ENCODE measurements around the gene PNLIPRP1. TPM values are rescaled to one million over a fixed set of nuclear protein-coding genes. Genes with fewer than 3 reads are reported as not detected.

Gene PNLIPRP1
- total and polyA plus RNA-seq, 8 donors, result 3,212 to 8,927 (median 4,675) TPM

DNA sequence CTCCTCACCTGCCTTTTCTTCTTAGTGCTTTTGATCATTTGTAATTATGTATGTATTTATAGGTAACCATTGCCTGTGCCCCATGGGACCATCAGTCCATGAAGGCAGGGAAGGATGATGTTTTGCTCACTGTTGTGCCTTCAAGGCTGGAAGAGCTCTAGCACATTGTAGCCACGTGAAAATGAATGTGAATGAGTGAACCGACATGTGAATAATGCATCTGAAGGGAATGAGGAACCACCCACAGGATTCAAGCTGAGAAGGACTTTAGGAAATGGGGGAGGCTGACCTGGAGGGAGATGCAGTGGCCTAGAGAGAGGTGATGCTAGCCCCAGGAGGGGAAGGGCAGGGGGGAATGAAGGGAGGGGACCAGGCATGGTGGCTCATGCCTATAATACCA is 24.0 kb downstream of the PNLIPRP1 start:
- H3K4me1 ChIP-seq, result peaks cover 3 to 31% (median 4%) of the 10 kb centered on the region in 3 donors
- peak overlapping the region; percentile 57 to 93 (median 78) for H3K27ac ChIP-seq
- TF ChIP-seq, protein P1, sequence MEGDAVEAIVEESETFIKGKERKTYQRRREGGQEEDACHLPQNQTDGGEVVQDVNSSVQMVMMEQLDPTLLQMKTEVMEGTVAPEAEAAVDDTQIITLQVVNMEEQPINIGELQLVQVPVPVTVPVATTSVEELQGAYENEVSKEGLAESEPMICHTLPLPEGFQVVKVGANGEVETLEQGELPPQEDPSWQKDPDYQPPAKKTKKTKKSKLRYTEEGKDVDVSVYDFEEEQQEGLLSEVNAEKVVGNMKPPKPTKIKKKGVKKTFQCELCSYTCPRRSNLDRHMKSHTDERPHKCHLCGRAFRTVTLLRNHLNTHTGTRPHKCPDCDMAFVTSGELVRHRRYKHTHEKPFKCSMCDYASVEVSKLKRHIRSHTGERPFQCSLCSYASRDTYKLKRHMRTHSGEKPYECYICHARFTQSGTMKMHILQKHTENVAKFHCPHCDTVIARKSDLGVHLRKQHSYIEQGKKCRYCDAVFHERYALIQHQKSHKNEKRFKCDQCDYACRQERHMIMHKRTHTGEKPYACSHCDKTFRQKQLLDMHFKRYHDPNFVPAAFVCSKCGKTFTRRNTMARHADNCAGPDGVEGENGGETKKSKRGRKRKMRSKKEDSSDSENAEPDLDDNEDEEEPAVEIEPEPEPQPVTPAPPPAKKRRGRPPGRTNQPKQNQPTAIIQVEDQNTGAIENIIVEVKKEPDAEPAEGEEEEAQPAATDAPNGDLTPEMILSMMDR (IDR thresholded peaks at IDR 0.05), result no peak
- H3K4me3 ChIP-seq, result peak overlapping the region in 3 of 4 donors; percentile 16 to 39 (median 29)
- no peaks in the 10 kb centered on the region for H3K36me3 ChIP-seq
- peak in 3 of 6 donors; percentile 34 to 42 (median 34) for DNase-seq
- no peaks in the 10 kb centered on the region for H3K9me3 ChIP-seq
- no peak for FAIRE-seq
- ATAC-seq, result no peak
- H3K27me3 ChIP-seq, result no peaks in the 10 kb centered on the region
- 25 to 28% methylated on average over 2 of the region's 2 CpGs for WGBS, 2 donors
- intact Hi-C loops (cut with DNase I), result no loop called here

DNA sequence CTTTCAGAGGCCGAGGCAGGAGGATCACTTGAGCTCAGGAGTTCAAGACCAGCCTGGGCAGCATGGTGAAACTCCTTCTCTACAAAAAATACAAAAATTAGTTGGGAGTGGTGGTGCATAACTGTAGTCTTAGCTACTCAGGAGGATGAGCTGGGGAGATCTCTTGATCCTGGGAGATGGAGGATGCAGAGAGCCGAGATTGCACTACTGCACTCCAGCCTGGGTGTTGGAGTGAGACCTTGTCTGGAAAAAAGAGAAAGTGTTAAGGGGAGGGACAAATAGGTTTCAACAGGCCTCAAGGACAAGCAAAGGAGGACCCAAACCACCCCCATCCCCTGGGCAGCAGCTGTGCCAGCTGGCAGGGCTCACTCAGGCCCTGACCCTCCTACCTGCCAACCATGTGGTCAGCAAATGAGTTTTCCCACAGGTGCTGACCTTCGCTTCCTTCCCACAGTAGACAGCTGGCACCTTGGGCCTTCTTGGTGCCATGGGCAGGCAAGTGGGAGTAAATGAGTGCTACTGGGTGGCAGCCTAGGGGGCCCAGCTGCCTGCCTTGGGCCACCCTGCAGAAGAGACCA is 24.5 kb downstream of the PNLIPRP1 start:
- peaks cover 4 to 31% (median 4%) of the 10 kb centered on the region in 3 donors for H3K4me1 ChIP-seq
- peak; percentile 83 to 97 (median 96) for DNase-seq
- peak; percentile 41 to 58 (median 47) for ATAC-seq
- intact Hi-C loops (cut with DNase I), result no loop called here
- FAIRE-seq, result no peak
- TF ChIP-seq, protein P1 (IDR thresholded peaks at IDR 0.05), result no peak
- peak overlapping the region; percentile 65 to 93 (median 80) for H3K27ac ChIP-seq
- H3K36me3 ChIP-seq, result no peaks in the 10 kb centered on the region
- 35 to 39% methylated on average over 3 of the region's 3 CpGs for WGBS, 2 donors
- peak overlapping the region in 3 of 4 donors; percentile 16 to 39 (median 29) for H3K4me3 ChIP-seq
- H3K9me3 ChIP-seq, result no peaks in the 10 kb centered on the region
- no peaks in the 10 kb centered on the region for H3K27me3 ChIP-seq

DNA sequence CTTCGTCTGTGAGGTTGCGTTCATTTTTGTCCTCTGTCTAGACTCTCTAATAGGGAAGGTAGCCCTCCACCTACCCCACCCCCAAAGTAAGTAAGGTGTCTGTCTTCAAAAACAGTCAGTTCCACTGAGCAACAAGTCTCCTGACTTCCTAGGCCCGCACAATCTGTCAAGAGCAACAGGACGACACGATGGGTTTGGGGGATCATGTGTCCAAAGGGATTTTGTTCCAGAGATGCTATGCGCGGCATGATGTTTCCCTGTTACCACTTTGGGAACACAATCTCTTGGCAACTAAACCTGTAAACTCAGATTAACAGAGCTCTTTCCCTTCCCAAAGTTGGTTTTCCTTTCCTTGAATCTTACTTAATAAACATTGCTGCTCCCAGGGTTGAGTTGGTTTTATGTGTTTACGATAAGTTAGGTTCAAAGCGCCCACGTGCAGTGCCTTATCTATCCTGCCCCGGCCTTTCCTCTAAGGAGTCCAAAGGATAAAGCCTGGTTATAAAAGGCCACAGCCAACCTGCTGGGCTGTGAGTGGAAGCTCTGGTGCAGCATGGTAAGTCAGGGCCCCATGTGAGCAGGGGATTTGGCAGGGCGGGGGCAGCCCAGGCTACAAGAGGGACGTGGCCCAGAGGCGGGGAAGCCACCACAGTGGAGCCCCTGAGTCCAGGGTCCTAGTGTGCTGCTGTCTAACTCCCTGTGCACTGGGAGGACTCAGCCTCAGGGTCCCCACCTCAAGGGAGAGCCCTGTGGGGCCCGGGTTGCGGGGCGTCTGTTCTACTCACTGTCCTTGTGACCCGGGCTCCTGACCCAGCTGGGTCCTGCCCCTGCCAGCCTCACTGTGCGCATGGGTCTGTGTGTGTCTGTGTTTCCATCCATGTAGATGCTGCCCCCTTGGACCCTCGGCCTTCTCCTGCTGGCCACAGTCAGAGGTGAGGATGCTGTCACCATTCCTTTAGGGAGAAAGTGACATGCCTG is 30.0 kb downstream of the PNLIPRP1 start, which contains the start of gene PNLIPRP2:
PNLIPRP2 (plus strand) TSS at position 531 of the 978 bp plus-strand sequence.
- TF ChIP-seq, protein P1 (IDR thresholded peaks at IDR 0.05), result no peak
- peak; percentile 83 to 92 (median 86) for DNase-seq
- H3K27me3 ChIP-seq, result no peaks in the 10 kb centered on the region
- peak; percentile 60 to 70 (median 66) for ATAC-seq
- H3K4me3 ChIP-seq, result peak within 1 kb of the TSS; percentile 31 to 77 (median 49)
- peak within 1 kb of the TSS; percentile 84 to 93 (median 92) for H3K27ac ChIP-seq
- no peaks in the 10 kb centered on the region for H3K9me3 ChIP-seq
- peaks cover 0 to 38% (median 0%) of the 10 kb centered on the region in 3 donors for H3K36me3 ChIP-seq
- intact Hi-C loops (cut with DNase I), result no loop called here
- WGBS, 2 donors, result 38 to 42% methylated on average over 20 of the region's 20 CpGs
- no peak for FAIRE-seq
- peaks cover 0 to 24% (median 4%) of the 10 kb centered on the region in 3 donors for H3K4me1 ChIP-seq

DNA sequence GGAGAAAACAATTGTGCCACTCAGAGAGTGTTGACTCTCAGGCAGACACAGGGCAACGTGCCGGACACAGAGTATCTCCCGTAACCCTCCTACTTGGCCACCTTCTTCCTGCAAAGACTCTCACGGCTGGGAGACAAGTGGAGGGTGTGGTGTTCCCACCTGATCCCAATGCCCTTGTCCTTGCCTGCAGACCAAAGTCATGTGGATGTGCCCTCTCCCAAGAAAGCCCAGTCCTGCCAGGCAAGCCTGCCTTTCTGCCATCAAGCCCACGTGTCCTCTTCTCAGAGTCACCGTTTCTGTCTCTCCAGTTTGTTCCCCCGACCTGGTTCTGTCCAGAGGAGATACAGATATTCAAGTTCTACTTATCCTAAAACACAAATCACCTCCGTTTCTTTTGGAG is 30.7 kb downstream of the PNLIPRP1 start:
- Histone ChIP-seq H3K4me1 (peaks cover 0 to 24% (median 4%) of the 10 kb centered on the region in 3 donors), H3K27ac (peak overlapping the region; percentile 84 to 93 (median 92)), H3K36me3 (peaks cover 0 to 45% (median 6%) of the 10 kb centered on the region in 3 donors), H3K9me3 (no peaks in the 10 kb centered on the region), H3K27me3 (no peaks in the 10 kb centered on the region), H3K4me3 (peak overlapping the region; percentile 31 to 77 (median 49))
- FAIRE-seq, result no peak
- ATAC-seq, result peak in 3 of 4 donors; percentile 1 to 7 (median 3)
- TF ChIP-seq, protein P1 (IDR thresholded peaks at IDR 0.05), result no peak
- DNase-seq, result peak in 4 of 6 donors; percentile 34 to 57 (median 49)
- 31 to 38% methylated on average over 8 of the region's 8 CpGs for WGBS, 2 donors
- intact Hi-C loops (cut with DNase I), result no loop called here
